ENCODE results near the gene KCNN4. TPM values are rescaled to one million over a fixed set of nuclear protein-coding genes. Genes with fewer than 3 reads are reported as not detected.

The KCNN4 gene
- total and polyA plus RNA-seq, 2 experiments from 2014 or later = 0.86 to 3.2 TPM

DNA sequence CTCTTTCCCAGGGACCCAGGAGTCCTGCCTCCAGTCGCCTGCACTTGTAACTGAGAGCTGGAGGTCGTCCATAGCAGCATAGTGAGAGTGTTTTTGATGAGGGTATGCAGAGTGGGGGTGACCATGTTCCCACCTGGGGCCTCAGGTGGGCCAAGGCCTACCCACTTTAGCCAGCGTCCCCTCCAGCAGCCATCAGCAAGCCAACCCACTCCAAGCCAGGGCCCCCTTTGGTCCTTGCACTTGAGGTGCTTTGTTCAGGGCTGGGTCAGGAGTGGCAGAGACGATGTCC lies 14.1 kb downstream of the KCNN4 start:
- no peaks in the 10 kb centered on the region for H3K9me3 Mint-ChIP-seq
- no peaks in the 10 kb centered on the region for H4K20me1 ChIP-seq (replicated peaks; ENCODE audit: insufficient read depth)
- no peak for DNase-seq (ENCODE audit: low spot score)
- H3K27ac Mint-ChIP-seq = no peak overlapping the region
- ATAC-seq = peak; percentile 20
- TF ChIP-seq, protein P1, sequence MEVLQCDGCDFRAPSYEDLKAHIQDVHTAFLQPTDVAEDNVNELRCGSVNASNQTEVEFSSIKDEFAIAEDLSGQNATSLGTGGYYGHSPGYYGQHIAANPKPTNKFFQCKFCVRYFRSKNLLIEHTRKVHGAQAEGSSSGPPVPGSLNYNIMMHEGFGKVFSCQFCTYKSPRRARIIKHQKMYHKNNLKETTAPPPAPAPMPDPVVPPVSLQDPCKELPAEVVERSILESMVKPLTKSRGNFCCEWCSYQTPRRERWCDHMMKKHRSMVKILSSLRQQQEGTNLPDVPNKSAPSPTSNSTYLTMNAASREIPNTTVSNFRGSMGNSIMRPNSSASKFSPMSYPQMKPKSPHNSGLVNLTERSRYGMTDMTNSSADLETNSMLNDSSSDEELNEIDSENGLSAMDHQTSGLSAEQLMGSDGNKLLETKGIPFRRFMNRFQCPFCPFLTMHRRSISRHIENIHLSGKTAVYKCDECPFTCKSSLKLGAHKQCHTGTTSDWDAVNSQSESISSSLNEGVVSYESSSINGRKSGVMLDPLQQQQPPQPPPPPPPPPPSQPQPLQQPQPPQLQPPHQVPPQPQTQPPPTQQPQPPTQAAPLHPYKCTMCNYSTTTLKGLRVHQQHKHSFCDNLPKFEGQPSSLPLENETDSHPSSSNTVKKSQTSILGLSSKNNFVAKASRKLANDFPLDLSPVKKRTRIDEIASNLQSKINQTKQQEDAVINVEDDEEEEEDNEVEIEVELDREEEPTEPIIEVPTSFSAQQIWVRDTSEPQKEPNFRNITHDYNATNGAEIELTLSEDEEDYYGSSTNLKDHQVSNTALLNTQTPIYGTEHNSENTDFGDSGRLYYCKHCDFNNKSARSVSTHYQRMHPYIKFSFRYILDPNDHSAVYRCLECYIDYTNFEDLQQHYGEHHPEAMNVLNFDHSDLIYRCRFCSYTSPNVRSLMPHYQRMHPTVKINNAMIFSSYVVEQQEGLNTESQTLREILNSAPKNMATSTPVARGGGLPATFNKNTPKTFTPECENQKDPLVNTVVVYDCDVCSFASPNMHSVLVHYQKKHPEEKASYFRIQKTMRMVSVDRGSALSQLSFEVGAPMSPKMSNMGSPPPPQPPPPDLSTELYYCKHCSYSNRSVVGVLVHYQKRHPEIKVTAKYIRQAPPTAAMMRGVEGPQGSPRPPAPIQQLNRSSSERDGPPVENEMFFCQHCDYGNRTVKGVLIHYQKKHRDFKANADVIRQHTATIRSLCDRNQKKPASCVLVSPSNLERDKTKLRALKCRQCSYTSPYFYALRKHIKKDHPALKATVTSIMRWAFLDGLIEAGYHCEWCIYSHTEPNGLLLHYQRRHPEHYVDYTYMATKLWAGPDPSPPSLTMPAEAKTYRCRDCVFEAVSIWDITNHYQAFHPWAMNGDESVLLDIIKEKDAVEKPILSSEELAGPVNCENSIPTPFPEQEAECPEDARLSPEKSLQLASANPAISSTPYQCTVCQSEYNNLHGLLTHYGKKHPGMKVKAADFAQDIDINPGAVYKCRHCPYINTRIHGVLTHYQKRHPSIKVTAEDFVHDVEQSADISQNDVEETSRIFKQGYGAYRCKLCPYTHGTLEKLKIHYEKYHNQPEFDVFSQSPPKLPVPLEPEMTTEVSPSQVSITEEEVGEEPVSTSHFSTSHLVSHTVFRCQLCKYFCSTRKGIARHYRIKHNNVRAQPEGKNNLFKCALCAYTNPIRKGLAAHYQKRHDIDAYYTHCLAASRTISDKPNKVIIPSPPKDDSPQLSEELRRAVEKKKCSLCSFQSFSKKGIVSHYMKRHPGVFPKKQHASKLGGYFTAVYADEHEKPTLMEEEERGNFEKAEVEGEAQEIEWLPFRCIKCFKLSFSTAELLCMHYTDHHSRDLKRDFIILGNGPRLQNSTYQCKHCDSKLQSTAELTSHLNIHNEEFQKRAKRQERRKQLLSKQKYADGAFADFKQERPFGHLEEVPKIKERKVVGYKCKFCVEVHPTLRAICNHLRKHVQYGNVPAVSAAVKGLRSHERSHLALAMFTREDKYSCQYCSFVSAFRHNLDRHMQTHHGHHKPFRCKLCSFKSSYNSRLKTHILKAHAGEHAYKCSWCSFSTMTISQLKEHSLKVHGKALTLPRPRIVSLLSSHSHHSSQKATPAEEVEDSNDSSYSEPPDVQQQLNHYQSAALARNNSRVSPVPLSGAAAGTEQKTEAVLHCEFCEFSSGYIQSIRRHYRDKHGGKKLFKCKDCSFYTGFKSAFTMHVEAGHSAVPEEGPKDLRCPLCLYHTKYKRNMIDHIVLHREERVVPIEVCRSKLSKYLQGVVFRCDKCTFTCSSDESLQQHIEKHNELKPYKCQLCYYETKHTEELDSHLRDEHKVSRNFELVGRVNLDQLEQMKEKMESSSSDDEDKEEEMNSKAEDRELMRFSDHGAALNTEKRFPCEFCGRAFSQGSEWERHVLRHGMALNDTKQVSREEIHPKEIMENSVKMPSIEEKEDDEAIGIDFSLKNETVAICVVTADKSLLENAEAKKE (CRISPR knock-in tag; IDR thresholded peaks at IDR 0.05) = no peak
- TF ChIP-seq JUNB (IDR thresholded peaks at IDR 0.05; ENCODE audit: unreplicated experiment) (no peak), POLR2AphosphoS5 (IDR thresholded peaks at IDR 0.05; ENCODE audit: low read depth) (no peak), EZH2 (IDR thresholded peaks at IDR 0.05; ENCODE audit: low read depth, unreplicated experiment) (no peak), ZNF114 (CRISPR knock-in tag; IDR thresholded peaks at IDR 0.05) (no peak), CREB1 (CRISPR knock-in tag; IDR thresholded peaks at IDR 0.05; ENCODE audit: low read depth) (no peak)
- TF ChIP-seq, protein P2, sequence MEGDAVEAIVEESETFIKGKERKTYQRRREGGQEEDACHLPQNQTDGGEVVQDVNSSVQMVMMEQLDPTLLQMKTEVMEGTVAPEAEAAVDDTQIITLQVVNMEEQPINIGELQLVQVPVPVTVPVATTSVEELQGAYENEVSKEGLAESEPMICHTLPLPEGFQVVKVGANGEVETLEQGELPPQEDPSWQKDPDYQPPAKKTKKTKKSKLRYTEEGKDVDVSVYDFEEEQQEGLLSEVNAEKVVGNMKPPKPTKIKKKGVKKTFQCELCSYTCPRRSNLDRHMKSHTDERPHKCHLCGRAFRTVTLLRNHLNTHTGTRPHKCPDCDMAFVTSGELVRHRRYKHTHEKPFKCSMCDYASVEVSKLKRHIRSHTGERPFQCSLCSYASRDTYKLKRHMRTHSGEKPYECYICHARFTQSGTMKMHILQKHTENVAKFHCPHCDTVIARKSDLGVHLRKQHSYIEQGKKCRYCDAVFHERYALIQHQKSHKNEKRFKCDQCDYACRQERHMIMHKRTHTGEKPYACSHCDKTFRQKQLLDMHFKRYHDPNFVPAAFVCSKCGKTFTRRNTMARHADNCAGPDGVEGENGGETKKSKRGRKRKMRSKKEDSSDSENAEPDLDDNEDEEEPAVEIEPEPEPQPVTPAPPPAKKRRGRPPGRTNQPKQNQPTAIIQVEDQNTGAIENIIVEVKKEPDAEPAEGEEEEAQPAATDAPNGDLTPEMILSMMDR (conservative IDR thresholded peaks at IDR 0.05; ENCODE audit: low read depth in 2 of 2) = no peak
- TF ChIP-seq, protein P3, sequence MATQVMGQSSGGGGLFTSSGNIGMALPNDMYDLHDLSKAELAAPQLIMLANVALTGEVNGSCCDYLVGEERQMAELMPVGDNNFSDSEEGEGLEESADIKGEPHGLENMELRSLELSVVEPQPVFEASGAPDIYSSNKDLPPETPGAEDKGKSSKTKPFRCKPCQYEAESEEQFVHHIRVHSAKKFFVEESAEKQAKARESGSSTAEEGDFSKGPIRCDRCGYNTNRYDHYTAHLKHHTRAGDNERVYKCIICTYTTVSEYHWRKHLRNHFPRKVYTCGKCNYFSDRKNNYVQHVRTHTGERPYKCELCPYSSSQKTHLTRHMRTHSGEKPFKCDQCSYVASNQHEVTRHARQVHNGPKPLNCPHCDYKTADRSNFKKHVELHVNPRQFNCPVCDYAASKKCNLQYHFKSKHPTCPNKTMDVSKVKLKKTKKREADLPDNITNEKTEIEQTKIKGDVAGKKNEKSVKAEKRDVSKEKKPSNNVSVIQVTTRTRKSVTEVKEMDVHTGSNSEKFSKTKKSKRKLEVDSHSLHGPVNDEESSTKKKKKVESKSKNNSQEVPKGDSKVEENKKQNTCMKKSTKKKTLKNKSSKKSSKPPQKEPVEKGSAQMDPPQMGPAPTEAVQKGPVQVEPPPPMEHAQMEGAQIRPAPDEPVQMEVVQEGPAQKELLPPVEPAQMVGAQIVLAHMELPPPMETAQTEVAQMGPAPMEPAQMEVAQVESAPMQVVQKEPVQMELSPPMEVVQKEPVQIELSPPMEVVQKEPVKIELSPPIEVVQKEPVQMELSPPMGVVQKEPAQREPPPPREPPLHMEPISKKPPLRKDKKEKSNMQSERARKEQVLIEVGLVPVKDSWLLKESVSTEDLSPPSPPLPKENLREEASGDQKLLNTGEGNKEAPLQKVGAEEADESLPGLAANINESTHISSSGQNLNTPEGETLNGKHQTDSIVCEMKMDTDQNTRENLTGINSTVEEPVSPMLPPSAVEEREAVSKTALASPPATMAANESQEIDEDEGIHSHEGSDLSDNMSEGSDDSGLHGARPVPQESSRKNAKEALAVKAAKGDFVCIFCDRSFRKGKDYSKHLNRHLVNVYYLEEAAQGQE (IDR thresholded peaks at IDR 0.05; ENCODE audit: unreplicated experiment) = no peak
- H3K4me1 Mint-ChIP-seq = peaks cover 13% of the 10 kb centered on the region; the same call in 1 of the 3 replicates
- H3K27ac ChIP-seq (ENCODE audit: low read depth) = no peak overlapping the region
- no peak overlapping the region for H3K4me2 ChIP-seq
- H3K79me2 ChIP-seq (replicated peaks; ENCODE audit: insufficient read depth) = no peaks in the 10 kb centered on the region
- H3K27me3 Mint-ChIP-seq (ENCODE audit: insufficient read depth, low read depth, poor library complexity) = peaks cover 23% of the 10 kb centered on the region
- H3K36me3 ChIP-seq (ENCODE audit: insufficient read depth) = no peaks in the 10 kb centered on the region
- no peaks in the 10 kb centered on the region for H3K9me2 ChIP-seq (ENCODE audit: insufficient read depth)
- H3K36me3 Mint-ChIP-seq (ENCODE audit: low read depth) = no peaks in the 10 kb centered on the region
- H3K4me3 Mint-ChIP-seq = no peak overlapping the region
- no peaks in the 10 kb centered on the region for H3K4me1 ChIP-seq (ENCODE audit: insufficient read depth)
- H3K27me3 ChIP-seq (ENCODE audit: insufficient read depth) = peaks cover 3% of the 10 kb centered on the region
- H2AFZ ChIP-seq = no peak overlapping the region
- H3K4me3 ChIP-seq = no peak overlapping the region
- H3F3A ChIP-seq (replicated peaks; ENCODE audit: low read depth) = no peaks in the 10 kb centered on the region
